ENCODE results near the gene LPP. TPM values are rescaled to one million over a fixed set of nuclear protein-coding genes. Genes with fewer than 3 reads are reported as not detected.

Gene LPP
- total and polyA plus RNA-seq, 9 of the 15 experiments (the other 6 are each of a cell fraction or from before 2014, with no cell fraction given), result 0.07 to 0.18 TPM; not detected in 7

GRCh38 chr3:188204526-188204925 is 50.6 kb downstream of the LPP start:
- Histone ChIP-seq H3K4me3 (no peak overlapping the region), H3K9ac (ENCODE audit: insufficient read depth in 1 of 2, low read depth in 2 of 2, low read length in 2 of 2) (no peak overlapping the region), H3K79me2 (ENCODE audit: control insufficient read depth, insufficient read depth, low read length) (no peaks in the 10 kb centered on the region), H3K36me3 (ENCODE audit: control insufficient read depth, insufficient read depth, low read length) (no peaks in the 10 kb centered on the region), H3K9me3 (replicated peaks; ENCODE audit: control insufficient read depth, insufficient read depth, low read depth, low read length) (no peaks in the 10 kb centered on the region), H3K4me1 (replicated peaks in 1 of 2; ENCODE audit: control insufficient read depth in 2 of 2, insufficient read depth in 2 of 2, low read length in 2 of 2) (no peaks in the 10 kb centered on the region), H4K20me1 (replicated peaks; ENCODE audit: control insufficient read depth, insufficient read depth, low read length) (no peaks in the 10 kb centered on the region), H3K27me3 (ENCODE audit: control insufficient read depth in 2 of 2, insufficient read depth in 2 of 2, low read length in 2 of 2) (no peaks in the 10 kb centered on the region; a peak in 1 of 5 replicates), H3K27ac (ENCODE audit: extremely low read depth, low read depth, low read length) (no peak overlapping the region), H3K9me1 (ENCODE audit: control insufficient read depth, insufficient read depth, low read length) (no peaks in the 10 kb centered on the region), H3K4me2 (ENCODE audit: insufficient read depth, low read length) (no peak overlapping the region), H2AFZ (ENCODE audit: low read depth, low read length) (no peak overlapping the region)
- POLR2A ChIA-PET, result no interaction called here
- DNase-seq (ENCODE audit: extremely low read depth in 1 of 4, low spot score in 3 of 4), result no peak
- in situ Hi-C loops (cut with MboI) (no loop called here), intact Hi-C loops (cut with micrococcal nuclease) (no loop called here)
- peak; percentile 29 for FAIRE-seq
- CTCF ChIA-PET (ENCODE audit: low intra/inter-chr PET ratio), result no interaction called here
- no peak for ATAC-seq
- 3% methylated on average over 2 of the region's 2 CpGs for WGBS (ENCODE audit: insufficient coverage, low coverage, missing lambda C conversion rate)
- no TSS peak for BruUV-seq (replicated peaks)
- TF ChIP-seq, protein P1, sequence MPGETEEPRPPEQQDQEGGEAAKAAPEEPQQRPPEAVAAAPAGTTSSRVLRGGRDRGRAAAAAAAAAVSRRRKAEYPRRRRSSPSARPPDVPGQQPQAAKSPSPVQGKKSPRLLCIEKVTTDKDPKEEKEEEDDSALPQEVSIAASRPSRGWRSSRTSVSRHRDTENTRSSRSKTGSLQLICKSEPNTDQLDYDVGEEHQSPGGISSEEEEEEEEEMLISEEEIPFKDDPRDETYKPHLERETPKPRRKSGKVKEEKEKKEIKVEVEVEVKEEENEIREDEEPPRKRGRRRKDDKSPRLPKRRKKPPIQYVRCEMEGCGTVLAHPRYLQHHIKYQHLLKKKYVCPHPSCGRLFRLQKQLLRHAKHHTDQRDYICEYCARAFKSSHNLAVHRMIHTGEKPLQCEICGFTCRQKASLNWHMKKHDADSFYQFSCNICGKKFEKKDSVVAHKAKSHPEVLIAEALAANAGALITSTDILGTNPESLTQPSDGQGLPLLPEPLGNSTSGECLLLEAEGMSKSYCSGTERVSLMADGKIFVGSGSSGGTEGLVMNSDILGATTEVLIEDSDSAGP (CRISPR knock-in tag; IDR thresholded peaks at IDR 0.05), result no peak
- TF ChIP-seq ERF (CRISPR knock-in tag; IDR thresholded peaks at IDR 0.05), result no peak
- TF ChIP-seq MEIS2 (IDR thresholded peaks at IDR 0.05; ENCODE audit: partially characterized antibody), result no peak
- TF ChIP-seq TSC22D4 (tag; IDR thresholded peaks at IDR 0.05), result no peak
- TF ChIP-seq ELF2 (CRISPR knock-in tag; IDR thresholded peaks at IDR 0.05), result no peak
- TF ChIP-seq ZBTB5 (IDR thresholded peaks at IDR 0.05), result no peak
- TF ChIP-seq GATAD2B (IDR thresholded peaks at IDR 0.05; ENCODE audit: borderline replicate concordance), result no peak
- TF ChIP-seq, protein P2, sequence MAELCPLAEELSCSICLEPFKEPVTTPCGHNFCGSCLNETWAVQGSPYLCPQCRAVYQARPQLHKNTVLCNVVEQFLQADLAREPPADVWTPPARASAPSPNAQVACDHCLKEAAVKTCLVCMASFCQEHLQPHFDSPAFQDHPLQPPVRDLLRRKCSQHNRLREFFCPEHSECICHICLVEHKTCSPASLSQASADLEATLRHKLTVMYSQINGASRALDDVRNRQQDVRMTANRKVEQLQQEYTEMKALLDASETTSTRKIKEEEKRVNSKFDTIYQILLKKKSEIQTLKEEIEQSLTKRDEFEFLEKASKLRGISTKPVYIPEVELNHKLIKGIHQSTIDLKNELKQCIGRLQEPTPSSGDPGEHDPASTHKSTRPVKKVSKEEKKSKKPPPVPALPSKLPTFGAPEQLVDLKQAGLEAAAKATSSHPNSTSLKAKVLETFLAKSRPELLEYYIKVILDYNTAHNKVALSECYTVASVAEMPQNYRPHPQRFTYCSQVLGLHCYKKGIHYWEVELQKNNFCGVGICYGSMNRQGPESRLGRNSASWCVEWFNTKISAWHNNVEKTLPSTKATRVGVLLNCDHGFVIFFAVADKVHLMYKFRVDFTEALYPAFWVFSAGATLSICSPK (IDR thresholded peaks at IDR 0.05; ENCODE audit: borderline replicate concordance), result no peak
- no peak for TF ChIP-seq RNF2 (IDR thresholded peaks at IDR 0.05)
- no peak for TF ChIP-seq MAFG (tag; conservative IDR thresholded peaks at IDR 0.05)
- no peak for TF ChIP-seq HDAC3 (IDR thresholded peaks at IDR 0.05; ENCODE audit: borderline replicate concordance, partially characterized antibody)

Measured in K562 (cell line).